KMS-11 (cell line): ENCODE results near the gene PCSK9.
"Not testable (repeated sequence)": the region's sequence is repeated elsewhere in the genome, so short reads cannot be mapped to it uniquely, and the experiment has no call there.

Source experiments
- H2AFZ ChIP-seq: fragments of 200-600 bp; sonication (generic); 2 replicates; pipeline ENCODE4 v1.6.1; 2016; ENCODE audit warnings: antibody characterized with exemption, mixed run types, low read depth
- H3K27ac ChIP-seq: fragments of 200-600 bp; sonication (generic); 2 replicates; pipeline ENCODE4 v1.6.1; 2016; ENCODE audit warnings: mild to moderate bottlenecking, mixed run types
- H3K27me3 ChIP-seq: fragments of 200-600 bp; sonication (generic); 2 replicates; pipeline ENCODE4 v1.6.1; 2017; ENCODE audit warnings: mild to moderate bottlenecking, low read depth, mixed run types, moderate library complexity; ENCODE audit not compliant: insufficient read depth
- H3K36me3 ChIP-seq: fragments of 200-600 bp; sonication (generic); 2 replicates; pipeline ENCODE4 v1.6.1; 2017; ENCODE audit warnings: mild to moderate bottlenecking, mixed run types; ENCODE audit not compliant: insufficient read depth
- H3K4me1 ChIP-seq: fragments of 200-600 bp; sonication (generic); 2 replicates; pipeline ENCODE4 v1.6.1; 2016; ENCODE audit warnings: mild to moderate bottlenecking, low read depth, mixed run types; ENCODE audit not compliant: poor library complexity, severe bottlenecking
- H3K4me2 ChIP-seq: fragments of 200-600 bp; sonication (generic); 2 replicates; pipeline ENCODE4 v1.7.0; 2016; ENCODE audit warnings: mild to moderate bottlenecking, mixed run types
- H3K4me3 ChIP-seq: fragments of 200-600 bp; sonication (generic); IDR thresholded peaks from 2 replicates; pipeline ENCODE4 v1.6.1; 2017; ENCODE audit warnings: low read depth, low read length, mixed read lengths; ENCODE audit not compliant: insufficient read depth
- H3K79me2 ChIP-seq: fragments of 200-600 bp; sonication (generic); 2 replicates; pipeline ENCODE4 v1.6.1; 2016; ENCODE audit warnings: low read depth, mixed run types; ENCODE audit not compliant: insufficient read depth
- H3K9ac ChIP-seq: fragments of 200-600 bp; sonication (generic); 2 replicates; pipeline ENCODE4 v1.6.1; 2016; ENCODE audit warnings: mild to moderate bottlenecking, mixed run types
- H4K20me1 ChIP-seq: fragments of 200-600 bp; sonication (generic); 2 replicates; pipeline ENCODE4 v1.6.1; 2016; ENCODE audit warnings: mild to moderate bottlenecking, mixed run types; ENCODE audit not compliant: insufficient read depth
- TF ChIP-seq, protein P1 (sequence below): fragments of 200-600 bp; sonication (generic); conservative IDR thresholded peaks from 2 replicates; pipeline ENCODE4 v1.6.1; 2017; ENCODE audit warnings: low read depth, mild to moderate bottlenecking, antibody characterized with exemption, low read length, moderate library complexity, mixed read lengths

The PCSK9 gene

DNA sequence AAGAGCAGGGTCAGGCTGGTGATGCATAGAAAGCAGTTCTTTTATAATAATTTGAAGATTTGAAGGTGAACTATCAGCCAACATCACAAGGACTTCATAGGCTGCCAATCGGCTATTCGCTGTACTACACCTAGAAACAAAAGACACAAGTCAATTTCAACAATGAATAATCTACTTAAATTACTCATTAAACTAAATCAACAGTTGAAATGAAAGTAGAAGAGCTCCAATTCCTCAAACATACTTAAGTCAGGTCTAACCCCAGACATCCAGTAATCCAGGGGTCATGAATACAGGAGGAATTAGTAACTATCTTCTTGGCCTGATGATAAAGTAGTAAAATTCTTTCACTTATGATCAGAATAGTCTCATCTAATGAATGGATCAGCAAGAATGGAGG lies 64.5 kb downstream of the PCSK9 start:
- Histone ChIP-seq H2AFZ (no peak overlapping the region), H3K27ac (no peak overlapping the region), H3K79me2 (no peaks in the 10 kb centered on the region), H4K20me1 (no peaks in the 10 kb centered on the region), H3K4me1 (no peaks in the 10 kb centered on the region), H3K27me3 (no peaks in the 10 kb centered on the region), H3K9ac (no peak overlapping the region), H3K36me3 (no peaks in the 10 kb centered on the region), H3K4me3 (no peak overlapping the region), H3K4me2 (no peak overlapping the region)
- TF ChIP-seq, protein P1, sequence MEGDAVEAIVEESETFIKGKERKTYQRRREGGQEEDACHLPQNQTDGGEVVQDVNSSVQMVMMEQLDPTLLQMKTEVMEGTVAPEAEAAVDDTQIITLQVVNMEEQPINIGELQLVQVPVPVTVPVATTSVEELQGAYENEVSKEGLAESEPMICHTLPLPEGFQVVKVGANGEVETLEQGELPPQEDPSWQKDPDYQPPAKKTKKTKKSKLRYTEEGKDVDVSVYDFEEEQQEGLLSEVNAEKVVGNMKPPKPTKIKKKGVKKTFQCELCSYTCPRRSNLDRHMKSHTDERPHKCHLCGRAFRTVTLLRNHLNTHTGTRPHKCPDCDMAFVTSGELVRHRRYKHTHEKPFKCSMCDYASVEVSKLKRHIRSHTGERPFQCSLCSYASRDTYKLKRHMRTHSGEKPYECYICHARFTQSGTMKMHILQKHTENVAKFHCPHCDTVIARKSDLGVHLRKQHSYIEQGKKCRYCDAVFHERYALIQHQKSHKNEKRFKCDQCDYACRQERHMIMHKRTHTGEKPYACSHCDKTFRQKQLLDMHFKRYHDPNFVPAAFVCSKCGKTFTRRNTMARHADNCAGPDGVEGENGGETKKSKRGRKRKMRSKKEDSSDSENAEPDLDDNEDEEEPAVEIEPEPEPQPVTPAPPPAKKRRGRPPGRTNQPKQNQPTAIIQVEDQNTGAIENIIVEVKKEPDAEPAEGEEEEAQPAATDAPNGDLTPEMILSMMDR, result no peak

DNA sequence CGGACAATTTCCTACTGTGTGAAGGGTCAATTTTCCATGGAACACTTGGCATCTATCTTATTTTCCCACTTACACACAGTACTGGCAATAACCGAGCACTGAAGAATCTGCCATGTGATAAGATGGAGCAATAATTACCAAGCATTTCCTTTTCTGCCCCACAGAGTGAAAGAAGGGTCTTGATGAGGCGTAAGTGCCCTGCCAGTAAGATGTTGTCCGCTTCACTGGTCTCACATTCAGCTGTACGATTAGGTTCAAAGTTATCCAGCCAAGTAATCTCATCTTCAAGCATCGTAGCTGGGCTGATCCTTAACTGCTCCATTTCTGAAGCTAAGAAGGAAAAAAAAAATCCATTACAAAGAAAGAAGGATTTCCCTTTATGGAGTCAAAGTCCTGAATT lies 67.8 kb downstream of the PCSK9 start:
- H3K9ac ChIP-seq, result no peak overlapping the region
- H3K4me1 ChIP-seq, result no peaks in the 10 kb centered on the region
- H3K4me3 ChIP-seq, result no peak overlapping the region
- no peaks in the 10 kb centered on the region for H3K79me2 ChIP-seq
- H4K20me1 ChIP-seq, result no peaks in the 10 kb centered on the region
- no peak overlapping the region for H3K27ac ChIP-seq
- TF ChIP-seq, protein P1, result no peak
- H2AFZ ChIP-seq, result no peak overlapping the region
- no peaks in the 10 kb centered on the region for H3K36me3 ChIP-seq
- no peak overlapping the region for H3K4me2 ChIP-seq
- H3K27me3 ChIP-seq, result no peaks in the 10 kb centered on the region

DNA sequence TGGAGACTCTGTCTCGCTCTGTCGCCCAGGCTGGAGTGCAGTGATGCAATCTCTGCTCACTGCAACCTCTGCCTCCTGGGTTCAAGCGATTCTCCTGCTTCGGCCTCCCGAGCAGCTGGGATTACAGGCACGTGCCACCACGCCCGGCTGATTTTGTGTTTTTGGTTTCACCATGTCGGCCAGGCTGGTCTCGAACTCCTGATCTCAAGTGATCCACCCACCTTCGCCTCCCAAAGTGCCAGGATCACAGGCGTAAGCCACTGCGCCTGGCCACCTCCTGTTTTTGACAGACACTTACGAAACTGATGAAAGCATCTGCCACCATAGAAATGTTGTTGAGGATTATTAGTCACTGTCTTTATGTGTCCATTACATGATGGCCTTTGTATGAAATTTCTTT lies 69.7 kb downstream of the PCSK9 start:
- not testable (repeated sequence) for H3K4me2 ChIP-seq, H3K9ac ChIP-seq, H3K4me3 ChIP-seq, H3K27ac ChIP-seq, H3K4me1 ChIP-seq, H2AFZ ChIP-seq, H3K27me3 ChIP-seq, H4K20me1 ChIP-seq, H3K36me3 ChIP-seq, H3K79me2 ChIP-seq
